ENCODE measurements around the gene MAFG. TPM values are rescaled to one million over a fixed set of nuclear protein-coding genes. Genes with fewer than 3 reads are reported as not detected.

Gene MAFG
- total RNA-seq, 1 donor: 29.6 TPM

DNA sequence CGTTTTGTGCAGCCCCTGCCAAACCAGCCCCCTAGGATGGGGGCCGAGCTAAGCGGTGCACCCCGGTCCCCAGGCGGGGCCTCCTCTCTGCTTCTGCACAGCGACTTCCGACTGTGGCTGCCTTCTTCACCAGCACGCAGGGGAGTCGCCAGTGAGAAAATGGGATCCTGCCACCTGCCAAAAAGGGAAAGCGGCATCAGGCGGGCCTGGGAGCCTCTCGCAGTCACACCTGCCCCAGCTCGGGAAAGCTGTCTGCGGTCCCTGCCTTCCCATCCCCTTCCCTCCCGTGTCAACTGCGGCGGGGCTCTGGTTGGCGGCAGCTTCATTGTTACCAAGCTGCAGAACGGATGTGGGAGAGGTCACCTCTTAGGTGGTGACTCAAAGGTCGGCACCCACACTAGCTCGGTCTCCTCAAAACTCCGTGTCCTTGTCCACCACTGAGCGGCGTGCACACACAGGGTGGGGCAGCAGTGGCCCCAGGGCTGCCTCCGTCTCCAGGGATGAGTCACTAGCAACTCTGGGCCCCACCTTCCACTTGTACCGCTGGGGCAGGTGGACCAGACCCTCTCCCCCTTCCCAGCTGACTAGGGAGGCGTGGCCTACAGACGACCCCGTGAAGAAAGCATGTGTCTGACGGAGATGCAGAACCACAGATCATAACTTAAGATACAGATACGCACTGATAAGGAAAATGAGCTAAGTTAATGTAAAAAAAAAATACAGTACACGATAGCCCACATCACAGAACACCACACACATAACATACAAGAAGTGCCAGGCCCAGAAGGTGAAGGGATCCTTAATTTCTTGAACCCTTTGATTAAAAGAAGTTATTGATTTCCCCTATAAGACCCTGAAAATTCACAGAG, 14.9 kb downstream of the MAFG start:
- no peak for DNase-seq (ENCODE audit: low read depth in 2 of 3, low spot score in 2 of 3)

- no peak for DNase-seq (ENCODE audit: low read depth in 2 of 3, low spot score in 2 of 3)
Measured at GRCh38 chr17:81911969-81912368, 15.6 kb downstream of the MAFG start.

DNA sequence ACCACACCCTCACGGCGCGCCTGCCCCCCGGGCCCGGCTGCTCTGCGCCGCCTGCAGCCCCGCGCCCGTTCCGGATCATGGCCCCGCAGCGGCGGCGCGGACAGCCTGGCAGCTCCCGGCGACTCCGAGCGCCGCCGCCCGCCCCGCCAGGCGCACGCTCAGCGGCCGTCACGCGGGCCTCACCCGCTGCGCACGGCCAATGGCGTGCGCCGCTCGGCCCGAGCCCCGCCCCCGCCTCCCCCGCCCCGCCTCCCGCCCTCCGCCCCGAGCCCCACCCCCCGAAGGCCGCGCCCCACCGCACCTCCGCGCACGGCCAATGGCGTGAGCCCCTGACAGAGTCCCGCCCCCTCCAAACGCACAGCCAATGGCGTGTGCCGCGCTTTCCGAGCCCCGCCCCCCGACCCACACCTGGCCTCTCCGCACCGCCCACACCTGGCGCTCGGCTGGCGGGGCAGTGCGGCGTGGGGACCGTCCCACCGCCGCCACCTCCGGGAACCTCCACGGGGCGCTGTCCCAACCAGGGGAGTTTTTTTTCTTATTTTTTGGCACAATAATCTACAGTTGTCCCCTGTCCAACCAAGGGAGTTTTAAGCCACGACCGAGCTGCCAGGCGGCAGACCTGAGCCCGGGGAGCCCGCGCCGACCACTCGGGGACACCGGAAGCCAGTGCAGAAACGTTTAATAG, 16.1 kb downstream of the MAFG start, which contains the start of gene PCYT2:
Gene PCYT2, minus strand, starts transcription at position 123 of the 685 bp plus-strand sequence. Its CDS starts 44 bp downstream, at position 79.
- DNase-seq (ENCODE audit: low read depth in 2 of 3, low spot score in 2 of 3): peak; percentile 82 to 91 (median 88)

- DNase-seq (ENCODE audit: low read depth in 2 of 3, low spot score in 2 of 3): no peak
Measured at GRCh38 chr17:81910840-81911276, 16.7 kb downstream of the MAFG start.

- DNase-seq (ENCODE audit: low read depth in 2 of 3, low spot score in 2 of 3): no peak
Measured at GRCh38 chr17:81909966-81910839, 17.3 kb downstream of the MAFG start.

DNA sequence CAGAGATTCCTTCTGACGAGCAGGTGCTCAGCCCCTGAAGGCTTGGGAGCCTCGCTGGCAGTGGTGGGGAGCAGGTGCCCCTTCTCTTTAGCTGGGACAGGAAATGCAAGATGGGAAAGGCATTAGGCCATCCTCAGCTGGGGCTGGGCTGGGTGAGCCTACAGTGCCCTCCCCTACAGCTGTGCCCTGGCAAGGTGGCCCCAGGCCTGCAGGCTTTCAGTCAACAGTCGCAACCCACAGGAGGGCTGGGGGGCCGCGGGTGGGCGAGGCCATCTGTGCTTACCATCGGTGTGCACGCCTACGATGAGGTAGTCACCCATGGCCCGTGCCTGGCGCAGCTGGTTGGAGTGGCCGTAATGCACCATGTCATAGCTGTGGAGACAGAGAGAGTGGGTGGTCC, 18.3 kb downstream of the MAFG start:
- no peak for DNase-seq (ENCODE audit: low read depth in 2 of 3, low spot score in 2 of 3)

DNA sequence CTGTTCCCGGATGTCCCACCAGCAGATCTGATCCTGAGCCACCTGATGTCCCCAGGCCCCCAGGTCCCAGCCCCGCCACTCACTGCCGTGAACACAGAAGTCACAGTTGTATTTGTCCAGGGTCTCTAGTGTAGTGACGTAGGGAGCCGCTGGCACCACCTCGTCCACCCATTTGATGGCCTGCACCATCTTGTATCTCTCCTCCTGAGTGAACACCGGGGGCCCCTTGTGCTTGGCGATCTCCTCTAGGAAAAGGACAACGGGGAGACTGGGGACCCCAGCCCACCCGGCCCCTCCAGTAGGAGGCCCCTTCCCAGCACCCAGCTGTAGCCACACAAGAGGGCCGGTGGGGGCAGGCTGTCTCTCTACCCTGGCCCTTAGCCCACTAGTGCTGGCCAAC, 18.7 kb downstream of the MAFG start:
- DNase-seq (ENCODE audit: low read depth in 2 of 3, low spot score in 2 of 3): no peak

DNA sequence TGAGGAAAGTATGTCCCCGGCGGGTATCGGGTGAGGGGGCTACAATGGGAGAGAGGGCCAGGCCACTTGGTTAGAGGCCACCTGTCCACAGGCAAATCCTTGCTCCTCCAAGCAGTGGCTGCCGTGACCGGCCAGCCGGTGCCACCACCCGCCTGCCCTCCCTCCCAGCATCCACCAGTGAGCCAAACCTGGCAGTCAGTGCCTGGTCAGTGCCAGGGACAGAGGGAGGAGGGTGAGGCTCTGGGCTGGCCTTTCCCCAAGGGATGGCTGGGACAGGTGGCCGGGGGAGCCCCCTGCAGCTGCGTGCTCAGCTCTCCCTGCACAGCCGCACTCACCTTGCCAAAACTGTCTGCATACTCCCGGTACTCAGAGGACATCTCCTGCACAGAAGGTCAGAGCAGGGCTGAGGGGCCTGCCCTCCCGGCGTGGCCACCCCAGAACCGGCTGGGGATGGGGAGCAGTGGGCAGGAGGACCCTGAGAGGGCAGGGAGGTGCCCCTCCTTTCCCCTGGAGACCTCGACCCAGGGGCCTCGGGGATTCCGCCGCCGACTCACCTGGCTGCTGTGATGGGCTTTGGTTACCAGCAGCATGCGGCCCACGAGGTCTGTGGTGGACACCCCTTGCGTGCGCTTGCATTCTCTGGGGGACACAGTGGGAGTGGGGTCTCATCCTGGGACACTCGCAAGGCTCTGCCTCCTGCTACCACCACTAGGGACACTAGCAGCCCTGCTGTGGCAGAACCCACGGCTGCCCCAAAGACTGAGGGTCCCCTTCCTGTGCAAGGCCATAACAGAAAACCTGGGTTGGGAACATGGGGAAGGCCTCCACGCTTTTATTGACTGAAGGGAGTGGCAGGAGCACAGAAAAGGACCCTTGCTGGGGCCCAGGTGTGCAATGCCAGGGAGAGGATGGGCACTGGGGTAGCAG, 20.1 kb downstream of the MAFG start:
- DNase-seq (ENCODE audit: low read depth in 2 of 3, low spot score in 2 of 3): no peak

DNA sequence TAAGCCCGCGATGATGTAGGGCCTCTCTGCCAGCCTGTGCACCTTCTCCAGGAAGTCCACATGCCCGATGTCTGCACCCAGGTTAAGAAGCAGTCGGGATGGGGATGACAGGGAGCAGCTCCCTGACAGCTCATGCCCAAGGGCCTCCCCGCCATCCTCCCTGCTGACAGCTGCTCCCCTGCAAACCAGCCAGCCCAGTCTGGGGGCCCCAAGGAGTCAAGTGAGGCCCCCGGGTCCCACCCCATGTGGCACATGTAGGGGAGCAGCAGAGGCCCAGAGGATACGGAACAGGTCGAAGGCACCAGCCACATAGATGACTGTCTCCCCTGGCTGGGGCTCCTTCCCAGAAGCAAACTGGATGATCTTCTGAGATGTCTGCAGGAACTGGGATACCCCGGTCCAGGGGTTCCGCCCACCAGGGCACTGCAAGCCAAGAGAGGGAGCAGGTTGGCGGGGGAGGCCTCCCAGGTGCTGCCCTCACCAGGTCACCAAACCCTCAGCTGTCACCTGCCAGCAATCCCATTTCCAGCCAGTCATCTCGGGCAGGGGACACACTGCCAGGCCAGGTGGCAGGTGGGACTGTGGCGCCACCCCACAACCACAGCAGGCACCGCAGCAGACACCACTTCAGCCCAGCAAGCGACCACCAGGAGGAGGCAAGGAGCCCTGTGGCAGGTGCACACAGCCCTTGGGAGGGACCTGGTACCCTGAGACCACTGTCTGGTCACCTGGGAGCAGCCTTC, 20.9 kb downstream of the MAFG start:
- no peak for DNase-seq (ENCODE audit: low read depth in 2 of 3, low spot score in 2 of 3)

DNA sequence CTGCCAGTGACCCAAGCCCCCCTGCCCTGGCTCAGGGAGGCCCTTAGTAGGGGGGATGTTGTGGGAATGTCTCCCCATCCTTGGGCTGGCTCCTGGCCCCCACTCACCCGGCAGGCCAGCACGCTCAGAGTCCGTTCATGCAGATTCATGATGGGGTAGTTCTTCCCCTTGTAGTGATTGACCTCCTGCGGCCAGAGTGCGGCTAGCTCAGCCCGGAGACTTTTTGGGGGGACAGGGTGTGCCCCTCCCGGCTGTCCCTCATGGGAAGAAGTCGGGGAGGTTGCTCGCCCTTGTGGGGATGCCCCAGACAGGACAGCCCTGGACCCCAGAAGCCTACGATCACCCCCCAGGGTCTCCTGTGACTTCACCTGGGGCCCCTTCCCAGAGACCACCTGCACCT, 21.5 kb downstream of the MAFG start:
- DNase-seq (ENCODE audit: low read depth in 2 of 3, low spot score in 2 of 3): no peak

DNA sequence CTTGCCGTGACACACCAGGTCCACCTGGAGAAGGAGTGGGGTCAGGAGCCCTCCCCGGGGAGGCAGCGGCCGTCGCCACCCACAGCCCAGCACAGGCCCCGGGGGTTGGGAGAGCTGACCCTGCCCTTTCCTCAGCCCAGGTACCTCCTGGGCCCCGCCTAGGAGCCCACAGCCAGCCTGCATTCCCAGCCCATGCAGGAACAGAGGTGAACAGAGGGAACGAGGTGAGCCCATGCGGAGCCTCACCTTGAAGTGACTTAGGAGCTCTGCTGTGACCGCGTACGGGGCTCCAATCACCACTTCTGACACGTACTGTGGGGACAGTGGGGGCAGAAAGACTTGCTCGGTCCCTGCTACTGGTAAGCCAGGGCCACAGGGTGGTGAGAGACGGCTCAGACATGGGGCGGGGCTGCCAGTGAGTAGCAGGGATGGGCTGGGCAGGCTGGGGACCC, 22.1 kb downstream of the MAFG start:
- no peak for DNase-seq (ENCODE audit: low read depth in 2 of 3, low spot score in 2 of 3)

DNA sequence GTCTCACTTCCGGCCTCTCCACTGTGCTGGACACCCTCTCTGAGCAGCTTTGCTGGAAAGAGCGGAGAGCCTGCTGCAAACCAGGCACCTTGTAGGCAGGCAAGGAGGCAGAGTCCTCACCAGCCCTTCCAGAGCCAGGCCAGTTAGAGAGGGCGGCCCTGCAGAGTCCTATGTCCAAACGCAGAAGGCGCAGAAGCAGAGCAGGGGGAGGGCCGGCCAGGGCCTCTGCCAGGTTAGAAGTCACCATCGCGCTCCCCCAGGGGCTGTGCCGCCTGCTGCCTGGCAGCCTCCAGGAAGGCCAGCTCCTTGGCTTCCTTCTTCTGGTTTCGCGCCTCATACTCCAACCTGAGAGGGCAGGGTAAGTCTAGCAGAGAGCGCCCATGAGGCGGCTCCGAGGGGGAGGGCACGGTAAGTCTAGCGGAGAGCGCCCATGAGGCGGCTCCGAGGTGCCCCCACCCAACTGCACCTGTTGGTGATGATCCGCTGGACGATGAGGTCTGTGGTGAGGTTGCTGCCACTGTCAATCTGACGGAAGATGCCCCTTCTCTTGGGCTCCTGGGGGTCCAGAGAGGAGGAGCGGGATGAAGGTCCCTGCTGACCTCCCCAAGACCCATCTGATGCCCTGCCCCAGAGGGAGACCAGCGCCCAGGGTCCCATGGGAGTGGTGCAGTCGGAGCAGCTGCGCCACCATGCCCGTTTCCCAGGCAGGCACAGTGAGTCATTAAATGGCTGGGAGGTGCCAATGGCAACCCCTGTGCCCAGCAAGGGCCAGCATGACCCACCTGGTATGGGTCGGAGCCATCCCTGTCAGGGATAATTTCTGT, 22.7 kb downstream of the MAFG start:
- DNase-seq (ENCODE audit: low read depth in 2 of 3, low spot score in 2 of 3): no peak

- no peak for DNase-seq (ENCODE audit: low read depth in 2 of 3, low spot score in 2 of 3)
Measured at GRCh38 chr17:81903896-81904599, 23.5 kb downstream of the MAFG start.

- DNase-seq (ENCODE audit: low read depth in 2 of 3, low spot score in 2 of 3): no peak
Measured at GRCh38 chr17:81903415-81903831, 24.1 kb downstream of the MAFG start.

DNA sequence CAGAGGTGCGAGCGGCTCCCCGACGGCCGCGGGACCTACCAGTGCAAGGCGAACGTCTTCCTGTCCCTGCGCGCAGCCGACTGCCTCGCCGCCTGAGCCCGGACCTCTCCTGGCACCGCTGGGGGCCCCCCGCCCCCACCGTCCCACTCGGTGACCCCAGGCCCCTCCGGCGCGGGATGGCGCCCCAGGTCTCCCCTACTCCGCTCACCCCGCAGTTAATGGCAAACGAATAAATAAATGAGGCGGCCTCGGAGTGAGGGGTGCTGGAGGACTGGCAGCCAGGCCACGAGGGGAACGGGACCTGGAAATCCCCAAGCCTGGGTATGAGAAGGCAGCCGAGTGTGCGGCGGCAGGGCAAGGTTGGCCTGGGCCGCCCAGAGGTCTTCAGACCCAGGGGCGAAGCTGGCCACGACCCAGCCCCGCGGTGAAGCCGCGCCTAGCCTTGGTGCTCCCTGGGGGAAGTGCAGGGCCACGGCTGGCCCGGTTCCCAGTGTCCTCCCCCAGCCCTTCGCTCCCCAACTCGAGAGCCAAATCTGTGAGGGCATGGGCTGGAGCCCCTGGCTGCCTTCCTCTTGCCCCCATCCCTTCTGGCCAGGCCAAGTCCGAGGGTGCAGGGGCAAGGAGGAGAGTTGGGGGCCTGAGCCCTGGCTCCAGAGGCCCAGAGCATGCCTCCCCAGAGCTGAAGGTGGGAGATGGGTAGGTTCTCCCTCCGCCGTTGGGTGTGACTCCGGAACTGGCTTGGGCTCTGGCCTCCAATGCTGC, 24.7 kb downstream of the MAFG start:
- DNase-seq (ENCODE audit: low read depth in 2 of 3, low spot score in 2 of 3): no peak

GRCh38 chr17:81902023-81902652, 25.4 kb downstream of the MAFG start, which contains the start of gene NPB:
Gene NPB (plus strand): TSS chr17:81902238. CDS start chr17:81902278, 40 bp downstream.
- DNase-seq (ENCODE audit: low read depth in 2 of 3, low spot score in 2 of 3): peak in 1 of 3 donors; percentile 28
